WTC11 (cell line): ENCODE measurements around the gene TRIM66.

Experiments
- ATF2 ChIP-seq: sonication (generic); formaldehyde crosslinking; IDR thresholded peaks from 2 replicates; pipeline ENCODE4 v1.8.1; 2022; ENCODE audit warnings: low read depth, missing genetic modification reagents, borderline replicate concordance
- CREB1 ChIP-seq: sonication (generic); formaldehyde crosslinking; IDR thresholded peaks from 2 replicates; pipeline ENCODE4 v1.8.0; 2023; ENCODE audit warnings: mild to moderate bottlenecking, missing genetic modification reagents
- CTCF ChIP-seq: fragments of 200-600 bp; IDR thresholded peaks from 2 replicates; pipeline ENCODE4 v1.8.0; 2022; ENCODE audit warnings: antibody characterized with exemption
- E2F5 ChIP-seq: sonication (generic); formaldehyde crosslinking; IDR thresholded peaks from 2 replicates; pipeline ENCODE4 v1.8.1; 2022; ENCODE audit warnings: mild to moderate bottlenecking, moderate library complexity, missing genetic modification reagents
- EMX1 ChIP-seq: fragments of 250-450 bp; sonication (Bioruptor Pico); IDR thresholded peaks from 2 replicates; pipeline ENCODE4 v1.8.0; 2021; ENCODE audit warnings: mild to moderate bottlenecking
- KAT7 ChIP-seq: sonication (generic); formaldehyde crosslinking; IDR thresholded peaks from 2 replicates; pipeline ENCODE4 v1.8.1; 2023; ENCODE audit warnings: missing genetic modification reagents, mild to moderate bottlenecking, borderline replicate concordance
- NFYB ChIP-seq: sonication (generic); formaldehyde crosslinking; conservative IDR thresholded peaks from 2 replicates; pipeline ENCODE4 v1.8.0; 2022; ENCODE audit warnings: low read depth, missing genetic modification reagents
- SP1 ChIP-seq: sonication (generic); formaldehyde crosslinking; conservative IDR thresholded peaks from 2 replicates; pipeline ENCODE4 v1.8.1; 2022; ENCODE audit warnings: missing genetic modification reagents
- TP53 ChIP-seq: sonication (generic); formaldehyde crosslinking; IDR thresholded peaks from 2 replicates; pipeline ENCODE4 v1.8.1; 2023; ENCODE audit warnings: mild to moderate bottlenecking, missing genetic modification reagents
- USF2 ChIP-seq: sonication (generic); formaldehyde crosslinking; IDR thresholded peaks from 2 replicates; pipeline ENCODE4 v1.8.1; 2023; ENCODE audit warnings: mild to moderate bottlenecking, missing genetic modification reagents, moderate library complexity
- ZNF121 ChIP-seq: sonication (generic); formaldehyde crosslinking; IDR thresholded peaks from 2 replicates; pipeline ENCODE4 v1.8.0; 2023; ENCODE audit warnings: missing genetic modification reagents

- TF ChIP-seq USF2 (CRISPR knock-in tag) (no peak), ATF2 (CRISPR knock-in tag) (no peak), EMX1 (CRISPR knock-in tag) (no peak), CTCF (no peak), NFYB (no peak), ZNF121 (no peak), SP1 (CRISPR knock-in tag) (no peak), TP53 (no peak), CREB1 (CRISPR knock-in tag) (no peak), E2F5 (CRISPR knock-in tag) (no peak), KAT7 (CRISPR knock-in tag) (no peak)
Observed at GRCh38 chr11:8693555-8693954, 11.1 kb upstream of the TRIM66 start.
